T-helper 2 cell treated with Interferon-gamma antibody and Interleukin-4, amounts not matched to agents 5 μg/mL and 100 μg/mL, for 36 hours (primary cell): ENCODE measurements around the gene FAM136A.
A peak's percentile ranks its signal among the peaks of the same experiment; 100 is the strongest.
"Not testable (repeated sequence)": the region's sequence is repeated elsewhere in the genome, so short reads cannot be mapped to it uniquely, and the experiment has no call there.

Experiments used
- DNase-seq: peaks from one replicate; pipeline ENCODE4 v3.0.0; 2021; ENCODE audit warnings: low spot score
- H3K27ac Mint-ChIP-seq: one replicate; pipeline ENCODE4 v1.8.0; 2021; ENCODE audit warnings: mild to moderate bottlenecking, mixed read lengths
- H3K27me3 Mint-ChIP-seq: one replicate; pipeline ENCODE4 v1.8.0; 2021; ENCODE audit warnings: low read depth, mixed read lengths
- H3K36me3 Mint-ChIP-seq: one replicate; pipeline ENCODE4 v1.8.0; 2021; ENCODE audit warnings: low read depth, mixed read lengths
- H3K4me1 Mint-ChIP-seq: one replicate; pipeline ENCODE4 v1.8.0; 2021; ENCODE audit warnings: low read depth, mixed read lengths
- H3K4me3 Mint-ChIP-seq: one replicate; pipeline ENCODE4 v1.8.0; 2022; ENCODE audit warnings: mild to moderate bottlenecking, moderate library complexity, mixed read lengths
- H3K9me3 Mint-ChIP-seq: one replicate; pipeline ENCODE4 v1.8.0; 2021; ENCODE audit warnings: mixed read lengths

Gene FAM136A

GRCh38 chr2:70314640-70315039 is 12.8 kb upstream of the FAM136A start:
- no peaks in the 10 kb centered on the region for H3K36me3 Mint-ChIP-seq
- H3K4me3 Mint-ChIP-seq = no peak overlapping the region
- H3K4me1 Mint-ChIP-seq = no peaks in the 10 kb centered on the region
- DNase-seq = no peak
- no peak overlapping the region for H3K27ac Mint-ChIP-seq
- no peaks in the 10 kb centered on the region for H3K9me3 Mint-ChIP-seq
- H3K27me3 Mint-ChIP-seq = peaks cover under 1% of the 10 kb centered on the region

GRCh38 chr2:70312560-70312959 is 10.7 kb upstream of the FAM136A start:
- Mint-ChIP-seq H3K4me3 (no peak overlapping the region), H3K36me3 (no peaks in the 10 kb centered on the region), H3K9me3 (no peaks in the 10 kb centered on the region), H3K4me1 (no peaks in the 10 kb centered on the region), H3K27ac (no peak overlapping the region), H3K27me3 (peaks cover 2% of the 10 kb centered on the region)
- DNase-seq = no peak

- Mint-ChIP-seq H3K27me3 (peaks cover 2% of the 10 kb centered on the region), H3K4me1 (no peaks in the 10 kb centered on the region), H3K36me3 (no peaks in the 10 kb centered on the region), H3K27ac (no peak overlapping the region), H3K9me3 (no peaks in the 10 kb centered on the region), H3K4me3 (no peak overlapping the region)
- no peak for DNase-seq
Measured at GRCh38 chr2:70310899-70311298, 9.0 kb upstream of the FAM136A start.

- Mint-ChIP-seq H3K27me3 (peaks cover 2% of the 10 kb centered on the region), H3K36me3 (peaks cover 7% of the 10 kb centered on the region), H3K9me3 (no peaks in the 10 kb centered on the region), H3K27ac (no peak overlapping the region), H3K4me1 (peaks cover 15% of the 10 kb centered on the region), H3K4me3 (no peak overlapping the region)
- no peak for DNase-seq
Measured at GRCh38 chr2:70305531-70305930, 3.7 kb upstream of the FAM136A start.

- Mint-ChIP-seq H3K9me3 (no peaks in the 10 kb centered on the region), H3K4me3 (no peak overlapping the region), H3K27me3 (peaks cover under 1% of the 10 kb centered on the region), H3K36me3 (peaks cover 13% of the 10 kb centered on the region), H3K27ac (no peak overlapping the region), H3K4me1 (peaks cover 15% of the 10 kb centered on the region)
- DNase-seq = no peak
Measured at GRCh38 chr2:70304498-70304897, 2.6 kb upstream of the FAM136A start.

GRCh38 chr2:70303186-70303585 is 1.3 kb upstream of the FAM136A start:
- DNase-seq = no peak
- Mint-ChIP-seq H3K9me3 (no peaks in the 10 kb centered on the region), H3K27ac (no peak overlapping the region), H3K4me3 (no peak overlapping the region), H3K4me1 (peaks cover 19% of the 10 kb centered on the region), H3K36me3 (peaks cover 22% of the 10 kb centered on the region), H3K27me3 (no peaks in the 10 kb centered on the region)

GRCh38 chr2:70302195-70302546 is 304 bp upstream of the FAM136A start:
- not testable (repeated sequence) for DNase-seq, H3K9me3 Mint-ChIP-seq, H3K27ac Mint-ChIP-seq, H3K27me3 Mint-ChIP-seq, H3K4me3 Mint-ChIP-seq
- Mint-ChIP-seq H3K4me1 (peaks cover 20% of the 10 kb centered on the region), H3K36me3 (peaks cover 28% of the 10 kb centered on the region)

- Mint-ChIP-seq H3K36me3 (peaks cover 35% of the 10 kb centered on the region), H3K4me3 (peak overlapping the region; percentile 95), H3K4me1 (peaks cover 24% of the 10 kb centered on the region), H3K27me3 (no peaks in the 10 kb centered on the region), H3K27ac (peak overlapping the region; percentile 96), H3K9me3 (no peaks in the 10 kb centered on the region)
- no peak for DNase-seq
Measured at GRCh38 chr2:70300771-70301343, 1.0 kb downstream of the FAM136A start.

GRCh38 chr2:70297828-70298227 is 4.0 kb downstream of the FAM136A start:
- not testable (repeated sequence) for H3K9me3 Mint-ChIP-seq, DNase-seq, H3K27me3 Mint-ChIP-seq, H3K4me3 Mint-ChIP-seq, H3K27ac Mint-ChIP-seq
- Mint-ChIP-seq H3K36me3 (peaks cover 42% of the 10 kb centered on the region), H3K4me1 (peaks cover 17% of the 10 kb centered on the region)

- no peaks in the 10 kb centered on the region for H3K27me3 Mint-ChIP-seq
Measured at GRCh38 chr2:70283500-70284191, 18.2 kb downstream of the FAM136A start.

GRCh38 chr2:70282439-70282838 is 19.4 kb downstream of the FAM136A start:
- H3K4me1 Mint-ChIP-seq = peaks cover 20% of the 10 kb centered on the region
- H3K9me3 Mint-ChIP-seq = no peaks in the 10 kb centered on the region
- H3K4me3 Mint-ChIP-seq = no peak overlapping the region
- H3K36me3 Mint-ChIP-seq = peaks cover 63% of the 10 kb centered on the region
- no peaks in the 10 kb centered on the region for H3K27me3 Mint-ChIP-seq
- no peak for DNase-seq
- H3K27ac Mint-ChIP-seq = no peak overlapping the region

More at GRCh38 chr2:70283500-70284191, 18.2 kb downstream of the FAM136A start:
- no peak overlapping the region for H3K27ac Mint-ChIP-seq
- H3K9me3 Mint-ChIP-seq = no peaks in the 10 kb centered on the region
- H3K4me3 Mint-ChIP-seq = no peak overlapping the region
- peaks cover 69% of the 10 kb centered on the region for H3K36me3 Mint-ChIP-seq
- peaks cover 21% of the 10 kb centered on the region for H3K4me1 Mint-ChIP-seq
- no peak for DNase-seq

GRCh38 chr2:70280242-70280798 is 21.5 kb downstream of the FAM136A start:
- DNase-seq = no peak
- no peak overlapping the region for H3K4me3 Mint-ChIP-seq
- H3K36me3 Mint-ChIP-seq = peaks cover 56% of the 10 kb centered on the region
- H3K9me3 Mint-ChIP-seq = no peaks in the 10 kb centered on the region
- peaks cover 9% of the 10 kb centered on the region for H3K4me1 Mint-ChIP-seq
- H3K27me3 Mint-ChIP-seq = no peaks in the 10 kb centered on the region
- H3K27ac Mint-ChIP-seq = no peak overlapping the region

- H3K9me3 Mint-ChIP-seq = no peaks in the 10 kb centered on the region
- no peaks in the 10 kb centered on the region for H3K4me1 Mint-ChIP-seq
- DNase-seq = no peak
- H3K36me3 Mint-ChIP-seq = peaks cover 17% of the 10 kb centered on the region
- no peaks in the 10 kb centered on the region for H3K27me3 Mint-ChIP-seq
- no peak overlapping the region for H3K4me3 Mint-ChIP-seq
- H3K27ac Mint-ChIP-seq = no peak overlapping the region
Measured at GRCh38 chr2:70270323-70270722, 31.5 kb downstream of the FAM136A start.

GRCh38 chr2:70269422-70270302 is 32.2 kb downstream of the FAM136A start:
- not testable (repeated sequence) for H3K9me3 Mint-ChIP-seq, H3K27me3 Mint-ChIP-seq, H3K27ac Mint-ChIP-seq, H3K4me3 Mint-ChIP-seq, DNase-seq, H3K4me1 Mint-ChIP-seq
- H3K36me3 Mint-ChIP-seq = peaks cover 12% of the 10 kb centered on the region
